NCI-H460 (cell line): ENCODE data around the gene ATP13A2. TPM values are rescaled to one million over a fixed set of nuclear protein-coding genes. Genes with fewer than 3 reads are reported as not detected.
"Not testable (repeated sequence)": the region's sequence is repeated elsewhere in the genome, so short reads cannot be mapped to it uniquely, and the experiment has no call there.

Source experiments
- DNase-seq: peaks from one replicate; pipeline ENCODE4 v3.0.0-alpha.2; 2016; ENCODE audit warnings: low read depth; ENCODE audit errors: extremely low read depth
- total RNA-seq: library from RNA; depleted of rRNA; stranded (reverse); fragments of >200 nt; shearing (Covaris generic); gene quantifications from 2 replicates; pipeline ENCODE4 v1.2.3, GENCODE V29; 2014

Gene ATP13A2
- total RNA-seq, 1 experiment from 2014 or later: 23.2 TPM

DNA sequence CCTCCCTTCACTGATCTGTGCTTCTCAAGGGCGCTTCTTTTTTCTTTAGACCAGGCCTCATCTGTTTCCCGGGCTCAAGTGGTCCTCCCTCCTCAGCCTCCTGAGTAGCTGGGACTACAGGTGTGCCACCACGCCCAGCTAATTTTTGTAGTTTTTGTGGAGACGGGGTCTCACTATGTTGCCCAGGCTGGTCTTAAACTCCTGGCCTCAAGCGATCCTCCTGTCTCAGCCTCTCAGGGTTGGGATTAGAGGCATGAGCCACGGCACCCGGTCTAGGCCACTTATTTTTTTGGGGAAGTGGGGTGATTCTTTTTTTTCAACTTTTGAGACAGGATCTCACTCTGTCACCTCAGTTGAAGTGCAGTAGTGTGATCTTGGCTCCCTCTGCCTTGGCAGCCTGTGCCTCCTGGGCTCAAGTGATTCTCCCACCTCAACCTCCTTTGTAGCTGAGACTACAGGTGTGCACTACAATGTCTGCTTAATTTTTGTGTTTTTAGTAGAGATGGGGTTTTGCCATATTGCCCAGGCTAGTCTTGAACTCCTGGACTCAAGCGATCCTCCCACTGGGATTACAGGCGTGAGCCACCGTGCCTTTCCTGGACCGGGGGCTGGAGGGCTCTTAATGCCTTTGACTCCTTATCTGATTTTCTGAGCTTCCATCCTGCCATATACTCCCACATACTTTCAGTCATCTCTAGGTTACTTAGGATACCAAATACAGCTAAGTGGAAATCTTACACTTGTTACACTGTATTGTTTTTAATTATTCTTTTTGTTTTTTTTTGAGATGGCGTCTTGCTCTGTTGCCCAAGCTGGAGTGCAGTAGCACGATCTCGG, 50.2 kb downstream of the ATP13A2 start:
- no peak for DNase-seq

DNA sequence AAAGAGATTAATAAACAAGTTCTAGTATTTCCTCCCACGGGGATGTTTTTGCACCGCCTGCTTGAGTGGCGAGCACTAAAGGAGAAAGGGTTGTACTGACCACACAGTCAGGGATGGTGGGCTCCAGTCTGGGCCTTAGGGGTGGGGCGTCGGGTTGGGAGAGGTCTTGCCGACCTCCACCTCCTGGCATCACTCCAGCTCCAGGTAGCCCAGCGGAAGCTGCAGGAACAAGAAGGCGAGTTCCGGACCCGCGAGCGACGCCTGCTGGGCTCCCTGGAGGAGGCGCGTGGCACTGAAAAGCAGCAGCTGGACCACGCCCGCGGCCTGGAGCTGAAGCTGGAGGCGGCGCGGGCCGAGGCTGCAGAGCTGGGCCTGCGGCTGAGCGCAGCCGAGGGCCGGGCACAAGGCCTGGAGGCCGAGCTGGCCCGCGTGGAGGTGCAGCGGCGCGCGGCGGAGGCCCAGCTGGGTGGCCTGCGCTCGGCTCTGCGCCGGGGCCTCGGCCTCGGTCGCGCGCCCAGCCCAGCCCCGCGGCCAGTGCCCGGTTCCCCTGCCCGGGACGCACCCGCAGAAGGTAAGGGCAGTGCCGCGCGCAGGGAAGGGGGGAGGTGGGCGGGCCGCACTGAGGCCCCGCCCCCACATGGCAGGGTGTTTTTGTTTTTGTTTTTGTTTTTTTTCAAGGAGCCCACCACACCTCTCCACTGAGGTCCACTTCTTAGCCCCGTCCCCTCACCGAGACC, 51.0 kb downstream of the ATP13A2 start:
- DNase-seq: peak; percentile 72

DNA sequence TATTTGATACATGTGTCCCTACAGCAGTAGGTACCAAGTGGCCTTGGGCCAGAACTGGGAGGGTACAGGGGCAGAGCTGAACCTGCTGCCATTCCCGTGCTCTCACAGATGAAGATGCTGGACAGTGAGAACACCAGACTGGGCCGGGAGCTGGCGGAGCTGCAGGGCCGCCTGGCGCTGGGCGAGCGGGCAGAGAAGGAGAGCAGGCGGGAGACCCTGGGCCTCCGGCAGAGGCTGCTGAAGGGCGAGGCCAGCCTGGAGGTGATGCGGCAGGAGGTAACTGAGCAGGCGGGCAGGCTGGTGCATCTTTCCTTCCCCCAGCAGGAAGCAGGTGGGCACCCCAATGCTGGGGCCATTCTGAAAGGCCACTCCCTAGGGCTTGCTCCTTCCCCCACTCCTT, 53.3 kb downstream of the ATP13A2 start:
- no peak for DNase-seq

DNA sequence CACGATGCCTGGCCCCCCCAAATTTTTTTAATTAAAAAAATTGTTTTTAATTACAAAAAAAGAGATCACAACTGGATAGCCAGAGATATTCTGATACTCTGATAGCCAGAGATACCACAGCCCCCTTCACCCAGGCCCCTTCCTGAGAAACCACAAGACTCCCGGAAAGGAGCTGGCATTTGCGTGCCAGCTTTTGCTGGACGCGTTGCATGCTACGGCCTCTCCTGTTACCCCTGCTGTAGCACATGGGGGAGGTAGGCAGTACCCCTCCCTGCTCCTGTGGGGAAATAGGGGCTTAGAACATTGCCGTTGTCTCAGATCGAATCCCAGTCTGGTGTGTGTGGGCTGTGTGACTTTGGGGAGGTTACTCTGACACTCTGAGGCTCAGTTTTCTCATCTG, 54.0 kb downstream of the ATP13A2 start:
- no peak for DNase-seq

DNA sequence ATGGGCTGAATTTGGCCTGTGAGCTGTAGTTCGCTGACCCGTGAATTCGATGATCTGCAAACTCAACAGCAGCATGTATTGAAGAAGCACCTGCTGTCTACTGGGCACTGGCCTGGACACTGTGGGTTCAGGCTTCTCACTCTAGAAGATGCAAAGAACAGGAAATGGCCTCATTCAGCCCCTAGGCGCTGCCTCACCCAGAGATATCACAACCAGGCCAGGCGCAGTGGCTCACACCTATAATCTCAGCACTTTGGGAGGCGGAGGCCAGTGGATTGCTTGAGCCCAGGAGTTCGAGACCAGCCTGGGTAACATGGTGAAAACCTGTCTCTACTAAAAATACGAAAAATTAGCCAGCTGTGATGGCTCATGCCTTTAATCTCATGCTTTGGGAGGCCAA, 55.0 kb downstream of the ATP13A2 start:
- no peak for DNase-seq

DNA sequence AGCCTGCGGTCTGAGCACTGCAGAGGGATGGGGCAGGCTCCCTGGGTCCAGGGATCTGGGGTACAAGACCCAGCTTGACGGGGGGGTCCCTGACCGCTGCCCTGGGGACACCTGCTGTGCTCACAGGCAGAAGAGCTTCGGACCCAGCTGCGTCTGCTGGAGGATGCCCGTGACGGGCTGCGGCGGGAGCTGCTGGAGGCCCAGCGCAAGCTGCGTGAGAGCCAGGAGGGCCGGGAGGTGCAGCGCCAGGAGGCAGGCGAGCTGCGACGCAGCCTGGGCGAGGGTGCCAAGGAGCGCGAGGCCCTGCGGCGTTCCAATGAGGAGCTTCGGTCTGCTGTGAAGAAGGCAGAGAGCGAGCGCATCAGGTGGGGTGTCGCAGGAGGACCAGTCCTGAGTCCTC, 56.5 kb downstream of the ATP13A2 start:
- no peak for DNase-seq

DNA sequence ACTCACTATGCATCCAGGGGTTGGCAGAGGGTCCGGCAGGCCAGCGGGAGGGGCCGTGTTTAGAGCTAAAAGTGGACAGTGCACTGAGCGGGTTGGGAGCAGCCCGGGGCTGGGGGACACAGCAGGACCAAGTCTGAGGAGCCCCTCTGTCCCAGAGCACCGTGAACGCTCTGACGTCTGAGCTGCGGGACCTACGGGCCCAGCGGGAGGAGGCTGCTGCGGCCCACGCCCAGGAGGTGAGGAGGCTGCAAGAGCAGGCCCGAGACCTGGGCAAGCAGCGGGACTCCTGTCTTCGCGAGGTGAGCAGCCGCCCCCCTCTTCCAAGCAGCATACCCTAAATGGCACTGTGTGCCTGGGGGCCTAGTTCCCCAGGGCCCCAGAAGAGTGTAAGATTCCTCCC, 57.1 kb downstream of the ATP13A2 start:
- DNase-seq: no peak

DNA sequence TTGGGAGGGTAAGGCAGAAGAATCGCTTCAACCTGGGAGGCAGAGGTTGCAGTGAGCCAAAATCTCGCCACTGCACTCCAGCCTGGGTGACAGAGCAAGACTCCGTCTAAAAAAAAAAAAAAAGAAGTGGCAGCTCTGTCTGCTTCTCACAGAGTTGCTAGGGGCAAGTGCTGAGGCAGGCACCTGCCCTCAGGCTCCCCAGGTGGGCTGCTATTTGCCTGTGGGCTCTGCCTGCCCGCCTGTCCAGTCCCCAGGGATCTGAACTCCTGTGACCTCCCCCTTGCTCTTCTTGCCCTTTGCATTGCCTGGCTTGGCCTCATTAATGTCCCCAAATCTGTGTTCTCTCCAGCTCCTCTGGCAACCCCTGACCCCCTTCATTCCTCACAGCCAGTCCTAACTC, 59.4 kb downstream of the ATP13A2 start:
- DNase-seq: not testable (repeated sequence)

DNA sequence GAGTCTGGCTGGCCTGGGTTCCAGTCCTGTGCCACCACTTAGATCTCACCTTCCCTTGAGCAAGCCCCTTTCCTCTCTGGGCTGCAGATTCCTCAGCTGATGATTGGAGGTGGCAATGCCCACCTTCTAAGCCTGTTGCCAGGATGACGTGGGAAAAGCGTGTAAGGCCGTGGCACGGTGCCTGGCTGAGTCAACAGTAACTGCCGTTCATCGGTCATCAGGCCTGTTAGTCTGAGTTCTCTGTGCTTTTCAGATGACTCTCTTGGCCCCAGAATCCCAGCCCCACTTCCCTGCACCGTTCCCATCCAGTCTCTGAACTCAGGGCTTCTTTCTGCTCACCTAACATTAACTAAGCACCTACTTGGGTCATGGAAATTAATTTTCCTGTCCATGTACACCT, 62.7 kb downstream of the ATP13A2 start:
- not testable (repeated sequence) for DNase-seq

DNA sequence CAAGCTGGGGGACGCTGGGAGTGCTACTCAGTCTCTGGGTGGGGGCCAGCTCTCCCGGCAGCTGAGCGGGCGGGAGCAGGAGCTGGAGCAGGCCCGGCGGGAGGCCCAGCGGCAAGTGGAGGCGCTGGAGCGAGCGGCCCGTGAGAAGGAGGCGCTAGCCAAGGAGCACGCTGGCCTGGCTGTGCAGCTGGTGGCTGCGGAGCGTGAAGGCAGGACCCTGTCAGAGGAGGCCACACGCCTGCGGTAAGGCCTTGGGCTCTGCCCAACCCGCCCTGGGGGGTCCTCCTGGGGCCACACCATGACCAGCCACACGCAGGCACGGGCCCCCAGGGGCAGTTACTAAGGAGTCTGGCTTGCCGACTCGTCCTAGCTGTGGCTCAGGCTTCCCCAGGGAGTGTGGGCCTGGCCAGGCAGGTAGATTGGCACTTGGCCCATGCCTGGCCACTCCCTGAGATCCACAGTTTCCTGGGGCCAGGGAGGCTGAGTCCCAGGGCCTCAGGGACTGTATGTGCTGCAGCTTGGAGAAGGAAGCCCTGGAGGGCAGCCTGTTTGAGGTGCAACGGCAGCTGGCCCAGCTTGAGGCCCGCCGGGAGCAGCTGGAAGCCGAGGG, 63.3 kb downstream of the ATP13A2 start:
- DNase-seq: not testable (repeated sequence)

DNA sequence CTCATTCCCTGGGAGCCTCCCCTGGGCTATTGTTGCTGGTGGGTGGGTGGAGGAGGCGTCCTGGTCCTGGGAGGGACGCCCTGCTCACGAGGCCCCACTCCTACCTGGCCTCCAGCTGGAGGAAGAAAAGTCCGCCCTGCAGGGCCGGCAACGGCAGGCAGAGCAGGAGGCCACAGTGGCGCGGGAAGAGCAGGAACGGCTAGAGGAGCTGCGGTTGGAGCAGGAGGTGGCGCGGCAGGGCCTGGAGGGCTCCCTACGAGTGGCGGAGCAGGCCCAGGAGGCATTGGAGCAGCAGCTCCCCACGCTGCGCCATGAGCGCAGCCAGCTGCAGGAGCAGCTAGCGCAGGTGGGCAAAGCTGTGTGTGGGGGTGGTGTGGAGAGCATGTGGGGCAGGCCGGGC, 65.1 kb downstream of the ATP13A2 start:
- DNase-seq: no peak

DNA sequence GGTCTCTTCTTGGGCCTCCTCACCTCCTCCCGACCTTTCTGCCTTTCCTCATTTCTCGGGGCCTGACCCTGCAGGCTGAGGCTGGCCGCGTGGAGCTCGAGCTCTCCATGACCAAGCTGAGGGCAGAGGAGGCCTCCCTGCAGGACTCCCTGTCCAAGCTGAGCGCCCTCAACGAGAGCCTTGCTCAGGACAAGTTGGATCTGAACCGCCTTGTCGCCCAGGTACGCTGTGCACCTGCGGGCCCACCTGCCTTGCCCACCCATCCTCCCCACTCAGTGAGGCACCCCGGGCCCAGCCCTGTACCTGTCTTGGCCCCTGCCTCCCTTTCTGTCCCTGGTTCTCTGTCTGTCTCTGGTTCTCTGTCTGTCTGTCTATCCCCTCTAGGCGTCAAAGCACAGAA, 65.5 kb downstream of the ATP13A2 start:
- not testable (repeated sequence) for DNase-seq

DNA sequence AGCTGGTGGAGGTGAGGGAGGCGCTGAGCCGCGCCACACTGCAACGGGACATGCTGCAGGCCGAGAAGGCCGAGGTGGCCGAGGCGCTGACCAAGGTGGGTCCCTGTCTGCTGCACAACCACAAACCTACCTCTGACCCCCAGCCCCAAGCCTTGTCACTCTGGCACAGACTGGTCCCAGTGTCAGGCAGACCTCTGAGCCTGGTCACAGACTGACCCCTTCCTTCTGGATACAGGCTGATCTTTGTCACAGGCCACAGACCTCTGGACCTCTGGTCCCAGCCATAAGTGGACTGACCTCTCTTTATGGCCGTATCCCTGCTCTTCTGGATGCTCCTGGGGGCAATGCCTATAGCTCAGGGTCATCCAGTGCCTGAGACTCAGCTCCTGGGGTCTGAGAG, 66.2 kb downstream of the ATP13A2 start:
- DNase-seq: not testable (repeated sequence)

DNA sequence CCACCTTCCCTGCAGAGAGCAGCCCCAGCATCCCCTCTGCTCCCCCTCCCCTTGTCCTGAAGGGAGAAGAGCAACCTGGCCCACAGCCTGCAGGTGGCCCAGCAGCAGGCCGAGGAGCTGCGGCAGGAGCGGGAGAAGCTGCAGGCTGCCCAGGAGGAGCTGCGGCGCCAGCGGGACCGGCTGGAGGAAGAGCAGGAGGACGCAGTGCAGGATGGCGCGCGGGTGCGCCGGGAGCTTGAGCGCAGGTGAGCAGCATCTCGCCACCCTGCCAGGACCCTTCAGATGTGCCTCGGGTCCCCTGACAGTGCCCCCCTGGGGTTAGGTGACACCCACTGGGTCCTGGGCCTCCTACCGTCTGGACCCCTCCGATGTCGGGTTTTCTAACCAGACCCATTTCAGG, 67.7 kb downstream of the ATP13A2 start:
- no peak for DNase-seq

DNA sequence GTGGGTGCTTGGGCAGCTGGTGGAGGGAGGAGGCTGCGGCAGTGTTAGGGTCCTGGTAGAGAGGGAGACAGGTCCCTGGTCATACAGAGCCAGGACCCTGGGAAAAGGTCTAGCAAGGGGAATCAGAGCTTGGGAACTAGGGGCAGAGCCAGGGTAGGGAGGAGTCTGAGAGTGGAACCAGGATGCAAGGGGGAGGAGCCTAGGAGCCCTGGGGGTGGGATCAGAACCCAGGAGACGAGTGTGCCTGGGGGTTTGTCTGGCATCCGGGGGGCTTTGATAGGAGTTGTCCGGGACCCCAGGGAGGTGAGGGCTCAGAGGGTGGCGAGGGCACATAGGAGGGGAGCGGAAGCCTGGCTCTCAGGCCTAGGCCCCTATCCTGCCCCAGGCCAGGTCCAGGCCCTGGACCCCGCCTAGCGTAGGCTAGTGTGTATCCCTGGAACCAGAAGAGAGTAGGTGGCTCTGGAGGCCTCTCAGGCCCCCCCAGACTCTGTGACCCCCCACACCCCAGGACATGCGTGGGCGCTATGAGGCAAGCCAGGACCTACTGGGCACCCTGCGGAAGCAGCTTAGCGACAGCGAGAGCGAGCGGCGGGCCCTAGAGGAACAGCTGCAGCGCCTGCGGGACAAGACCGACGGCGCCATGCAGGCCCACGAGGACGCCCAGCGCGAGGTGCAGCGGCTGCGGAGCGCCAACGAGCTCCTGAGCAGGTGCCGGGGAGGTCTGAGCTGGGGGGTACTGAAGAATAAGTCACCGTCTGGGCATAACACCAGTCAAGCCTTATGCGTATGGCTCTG, 72.1 kb downstream of the ATP13A2 start:
- DNase-seq: not testable (repeated sequence)

DNA sequence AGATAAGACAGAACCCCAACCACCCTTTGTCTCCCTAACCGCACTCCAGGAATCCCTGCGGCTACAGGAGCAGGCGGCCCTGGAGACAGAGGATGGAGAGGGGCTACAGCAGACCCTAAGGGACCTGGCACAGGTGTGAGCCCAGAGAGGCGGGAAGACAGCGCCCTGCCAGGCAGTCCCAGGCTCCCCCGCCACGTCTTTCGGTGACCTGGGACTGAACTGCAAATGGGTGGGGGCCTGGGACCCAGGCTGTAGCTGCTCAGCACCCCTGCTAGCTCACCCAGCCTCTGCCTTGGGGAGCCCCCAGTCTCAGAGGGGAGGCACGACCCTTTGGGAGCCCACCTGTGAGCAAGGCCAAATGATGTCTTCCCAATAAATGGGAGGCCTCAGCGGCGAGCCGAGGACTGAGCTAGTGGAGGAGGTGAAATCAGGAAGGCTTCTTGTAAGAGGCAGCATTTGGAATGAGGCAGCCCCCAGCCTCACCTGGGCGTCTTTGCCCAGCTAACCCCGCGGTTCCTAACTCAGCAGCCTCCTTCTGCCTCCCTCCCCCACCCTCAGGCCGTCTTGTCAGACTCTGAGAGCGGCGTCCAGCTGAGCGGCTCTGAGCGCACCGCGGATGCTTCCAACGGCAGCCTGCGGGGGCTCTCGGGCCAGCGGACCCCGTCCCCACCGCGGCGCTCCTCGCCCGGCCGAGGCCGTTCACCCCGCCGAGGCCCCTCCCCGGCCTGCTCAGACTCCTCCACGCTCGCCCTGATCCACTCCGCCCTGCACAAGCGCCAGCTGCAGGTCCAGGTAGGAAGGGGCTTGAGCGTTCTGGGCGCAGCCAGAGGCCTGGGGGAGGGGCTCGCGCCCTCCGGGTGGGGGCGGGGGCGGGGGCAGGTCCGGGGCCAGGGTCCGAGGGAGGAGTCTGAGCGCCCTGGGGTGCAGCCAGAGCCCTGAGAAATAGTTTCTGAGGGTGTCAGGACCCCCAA, 73.1 kb downstream of the ATP13A2 start:
- DNase-seq: no peak

DNA sequence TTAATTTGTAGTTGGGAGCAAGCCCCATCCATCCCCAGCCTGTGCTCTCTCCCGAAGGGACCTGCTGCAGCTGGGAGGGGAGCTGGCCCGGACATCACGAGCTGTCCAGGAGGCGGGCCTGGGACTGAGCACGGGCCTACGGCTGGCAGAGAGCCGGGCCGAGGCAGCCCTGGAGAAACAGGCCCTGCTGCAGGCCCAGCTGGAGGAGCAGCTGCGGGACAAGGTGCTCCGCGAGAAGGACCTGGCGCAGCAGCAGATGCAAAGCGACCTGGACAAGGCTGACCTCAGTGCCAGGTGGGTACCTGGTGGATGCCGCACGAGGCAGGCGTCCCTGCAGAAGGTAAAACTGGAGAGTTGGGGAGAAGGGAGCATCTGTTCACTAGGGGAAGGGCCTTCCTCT, 75.1 kb downstream of the ATP13A2 start:
- not testable (repeated sequence) for DNase-seq
